HUES64 (cell line): ENCODE data around the gene TMEM185A.
"Not testable (repeated sequence)": the region's sequence is repeated elsewhere in the genome, so short reads cannot be mapped to it uniquely, and the experiment has no call there.

Source experiments
- H3K27ac ChIP-seq: 2 replicates; pipeline ENCODE4 v1.7.0; 2013; ENCODE audit warnings: low read depth, low read length, inconsistent platforms
- H3K27me3 ChIP-seq: 2 replicates; pipeline ENCODE4 v1.6.1; 2013; ENCODE audit warnings: mild to moderate bottlenecking, low read length; ENCODE audit not compliant: insufficient read depth
- H3K36me3 ChIP-seq: 2 replicates; pipeline ENCODE4 v1.6.1; 2013; ENCODE audit warnings: mild to moderate bottlenecking, low read length; ENCODE audit not compliant: insufficient read depth
- H3K4me1 ChIP-seq: 2 replicates; pipeline ENCODE4 v1.6.1; 2013; ENCODE audit warnings: mild to moderate bottlenecking, low read length, moderate library complexity; ENCODE audit not compliant: insufficient read depth
- H3K4me3 ChIP-seq: 2 replicates; pipeline ENCODE4 v1.5.1; 2013; ENCODE audit warnings: mild to moderate bottlenecking, low read length, moderate library complexity
- H3K9ac ChIP-seq: 2 replicates; pipeline ENCODE4 v1.6.1; 2013; ENCODE audit warnings: mild to moderate bottlenecking, low read depth, low read length
- H3K9me3 ChIP-seq: 2 replicates; pipeline ENCODE4 v1.6.1; 2013; ENCODE audit warnings: low read depth, low read length; ENCODE audit not compliant: insufficient read depth
- WGBS: fragments of 150-250, 120-280 bp; methylation state at CpG from one replicate; pipeline ENCODE4 v1.1.7; 2013; ENCODE audit warnings: missing lambda C conversion rate; 5-methylcytosine and 5-hydroxymethylcytosine counted together

Gene TMEM185A

GRCh38 chrX:149572743-149573142 lies 58.8 kb downstream of the TMEM185A start:
- Histone ChIP-seq H3K9ac (no peak overlapping the region), H3K9me3 (no peaks in the 10 kb centered on the region), H3K36me3 (no peaks in the 10 kb centered on the region), H3K27me3 (no peaks in the 10 kb centered on the region), H3K4me3 (no peak overlapping the region), H3K27ac (no peak overlapping the region), H3K4me1 (no peaks in the 10 kb centered on the region)
- WGBS, result 62% methylated on average over 1 of the region's 1 CpG

- Histone ChIP-seq H3K36me3 (no peaks in the 10 kb centered on the region), H3K9me3 (no peaks in the 10 kb centered on the region), H3K9ac (no peak overlapping the region), H3K4me1 (no peaks in the 10 kb centered on the region), H3K4me3 (no peak overlapping the region), H3K27me3 (no peaks in the 10 kb centered on the region), H3K27ac (no peak overlapping the region)
- 88% methylated on average over 7 of the region's 7 CpGs for WGBS
These were observed 59.8 kb downstream of the TMEM185A start for GRCh38 chrX:149571770-149572169.

- H3K4me1 ChIP-seq, result no peaks in the 10 kb centered on the region
- 74% methylated on average over 5 of the region's 6 CpGs for WGBS
- no peaks in the 10 kb centered on the region for H3K9me3 ChIP-seq
- no peak overlapping the region for H3K9ac ChIP-seq
- no peak overlapping the region for H3K4me3 ChIP-seq
- H3K27me3 ChIP-seq, result no peaks in the 10 kb centered on the region
- H3K36me3 ChIP-seq, result no peaks in the 10 kb centered on the region
- no peak overlapping the region for H3K27ac ChIP-seq
These were observed 60.9 kb downstream of the TMEM185A start for GRCh38 chrX:149570668-149571067.

GRCh38 chrX:149569770-149570169 lies 61.8 kb downstream of the TMEM185A start:
- H3K9ac ChIP-seq, result no peak overlapping the region
- 97% methylated on average over 2 of the region's 2 CpGs for WGBS
- no peaks in the 10 kb centered on the region for H3K4me1 ChIP-seq
- H3K36me3 ChIP-seq, result no peaks in the 10 kb centered on the region
- H3K27me3 ChIP-seq, result no peaks in the 10 kb centered on the region
- H3K4me3 ChIP-seq, result no peak overlapping the region
- H3K27ac ChIP-seq, result no peak overlapping the region
- no peaks in the 10 kb centered on the region for H3K9me3 ChIP-seq

GRCh38 chrX:149568701-149569296 lies 62.8 kb downstream of the TMEM185A start:
- no peak overlapping the region for H3K27ac ChIP-seq
- H3K9me3 ChIP-seq, result no peaks in the 10 kb centered on the region
- no peaks in the 10 kb centered on the region for H3K36me3 ChIP-seq
- no peaks in the 10 kb centered on the region for H3K4me1 ChIP-seq
- no peak overlapping the region for H3K9ac ChIP-seq
- H3K4me3 ChIP-seq, result no peak overlapping the region
- 91% methylated on average over 5 of the region's 5 CpGs for WGBS
- H3K27me3 ChIP-seq, result no peaks in the 10 kb centered on the region

- Histone ChIP-seq H3K4me3 (no peak overlapping the region), H3K36me3 (no peaks in the 10 kb centered on the region), H3K27ac (no peak overlapping the region), H3K4me1 (no peaks in the 10 kb centered on the region), H3K9me3 (no peaks in the 10 kb centered on the region), H3K27me3 (no peaks in the 10 kb centered on the region), H3K9ac (no peak overlapping the region)
- WGBS, result 76% methylated on average over 7 of the region's 7 CpGs
These were observed 63.8 kb downstream of the TMEM185A start for GRCh38 chrX:149567621-149568417.

- Histone ChIP-seq H3K36me3 (no peaks in the 10 kb centered on the region), H3K27me3 (no peaks in the 10 kb centered on the region), H3K27ac (no peak overlapping the region), H3K4me3 (no peak overlapping the region), H3K9ac (no peak overlapping the region), H3K4me1 (no peaks in the 10 kb centered on the region), H3K9me3 (no peaks in the 10 kb centered on the region)
- WGBS, result 96% methylated on average over 4 of the region's 4 CpGs
These were observed 68.2 kb downstream of the TMEM185A start for GRCh38 chrX:149563359-149563758.

GRCh38 chrX:149555251-149555650 lies 76.3 kb downstream of the TMEM185A start:
- H3K27ac ChIP-seq, H3K27me3 ChIP-seq, H3K36me3 ChIP-seq, H3K9me3 ChIP-seq, H3K9ac ChIP-seq, H3K4me1 ChIP-seq, H3K4me3 ChIP-seq: not testable (repeated sequence)
- no CpG with 5 or more reads among the region's 4 CpGs for WGBS

- not testable (repeated sequence) for H3K9me3 ChIP-seq, H3K4me3 ChIP-seq, H3K4me1 ChIP-seq, H3K36me3 ChIP-seq, H3K27me3 ChIP-seq, H3K27ac ChIP-seq, H3K9ac ChIP-seq
- no CpG with 5 or more reads among the region's 6 CpGs for WGBS
These were observed 79.7 kb downstream of the TMEM185A start for GRCh38 chrX:149551939-149552248.

GRCh38 chrX:149551245-149551938 lies 80.2 kb downstream of the TMEM185A start:
- H3K9ac ChIP-seq, H3K9me3 ChIP-seq, H3K4me1 ChIP-seq, H3K36me3 ChIP-seq, H3K27me3 ChIP-seq, H3K4me3 ChIP-seq, H3K27ac ChIP-seq: not testable (repeated sequence)
- WGBS, result no CpG with 5 or more reads among the region's 4 CpGs

- not testable (repeated sequence) for H3K4me1 ChIP-seq, H3K4me3 ChIP-seq, H3K9me3 ChIP-seq, H3K27ac ChIP-seq, H3K27me3 ChIP-seq, H3K9ac ChIP-seq, H3K36me3 ChIP-seq
- WGBS, result 100% methylated on average over 1 of the region's 1 CpG
These were observed 81.1 kb downstream of the TMEM185A start for GRCh38 chrX:149550454-149550853.
